ENCODE data around the gene C7orf25.
"Not testable (repeated sequence)": the region's sequence is repeated elsewhere in the genome, so short reads cannot be mapped to it uniquely, and the experiment has no call there.

Gene C7orf25

GRCh38 chr7:42928754-42929153 is 16.9 kb upstream of the C7orf25 start:
- DNase-seq: no peak

GRCh38 chr7:42926204-42926603 is 14.3 kb upstream of the C7orf25 start:
- no peak for DNase-seq

- DNase-seq: no peak
These were observed 13.8 kb upstream of the C7orf25 start for GRCh38 chr7:42925630-42926029.

GRCh38 chr7:42924223-42924838 is 12.5 kb upstream of the C7orf25 start:
- no peak for DNase-seq

- DNase-seq: no peak
These were observed 10.3 kb upstream of the C7orf25 start for GRCh38 chr7:42922017-42922753.

- no peak for DNase-seq
These were observed 3.5 kb upstream of the C7orf25 start for GRCh38 chr7:42915356-42915755.

GRCh38 chr7:42914421-42915045 is 2.7 kb upstream of the C7orf25 start:
- DNase-seq: no peak

- DNase-seq: no peak
These were observed 2.1 kb upstream of the C7orf25 start for GRCh38 chr7:42914009-42914408.

GRCh38 chr7:42913591-42913990 is 1.7 kb upstream of the C7orf25 start:
- DNase-seq: no peak

GRCh38 chr7:42910306-42910705 is 1.6 kb downstream of the C7orf25 start:
- no peak for DNase-seq

- no peak for DNase-seq
These were observed 4.6 kb downstream of the C7orf25 start for GRCh38 chr7:42907316-42907715.

GRCh38 chr7:42906181-42906580 is 5.7 kb downstream of the C7orf25 start:
- DNase-seq: no peak

- DNase-seq: no peak
These were observed 9.5 kb downstream of the C7orf25 start for GRCh38 chr7:42902331-42902730.

- no peak for DNase-seq
These were observed 11.0 kb downstream of the C7orf25 start for GRCh38 chr7:42900842-42901241.

GRCh38 chr7:42893346-42894240 is 18.3 kb downstream of the C7orf25 start:
- no peak for DNase-seq

GRCh38 chr7:42886893-42887505 is 24.9 kb downstream of the C7orf25 start:
- DNase-seq: no peak

GRCh38 chr7:42886129-42886528 is 25.7 kb downstream of the C7orf25 start:
- no peak for DNase-seq

- DNase-seq: not testable (repeated sequence)
These were observed 26.7 kb downstream of the C7orf25 start for GRCh38 chr7:42885183-42885582.

GRCh38 chr7:42883950-42884349 is 27.9 kb downstream of the C7orf25 start:
- DNase-seq: no peak

GRCh38 chr7:42880392-42880791 is 31.5 kb downstream of the C7orf25 start:
- no peak for DNase-seq

GRCh38 chr7:42878303-42878702 is 33.6 kb downstream of the C7orf25 start:
- DNase-seq: no peak

GRCh38 chr7:42877862-42878261 is 34.0 kb downstream of the C7orf25 start:
- DNase-seq: peak; percentile 17
